Activated CD8-positive, alpha-beta memory T cell treated with anti-CD3 and anti-CD28 coated beads for 4 hours (primary cell): ENCODE results near the gene KRTAP10-9.
"Not testable (repeated sequence)": the region's sequence is repeated elsewhere in the genome, so short reads cannot be mapped to it uniquely, and the experiment has no call there.

ENCODE experiments used
- DNase-seq, 2 donors: peaks; one replicate each; pipeline ENCODE4 v3.0.0-alpha.2; 2020; ENCODE audit warnings: low read depth in 2 of 2

KRTAP10-9 gene, protein sequence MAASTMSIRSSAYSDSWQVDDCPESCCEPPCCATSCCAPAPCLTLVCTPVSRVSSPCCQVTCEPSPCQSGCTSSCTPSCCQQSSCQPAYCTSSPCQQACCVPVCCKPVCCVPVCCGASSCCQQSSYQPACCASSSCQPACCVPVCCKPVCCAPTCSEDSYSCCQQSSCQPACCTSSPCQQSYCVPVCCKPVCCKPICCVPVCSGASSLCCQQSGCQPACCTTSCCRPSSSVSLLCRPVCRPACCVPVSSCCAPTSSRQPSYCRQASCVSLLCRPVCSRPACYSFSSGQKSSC

DNA sequence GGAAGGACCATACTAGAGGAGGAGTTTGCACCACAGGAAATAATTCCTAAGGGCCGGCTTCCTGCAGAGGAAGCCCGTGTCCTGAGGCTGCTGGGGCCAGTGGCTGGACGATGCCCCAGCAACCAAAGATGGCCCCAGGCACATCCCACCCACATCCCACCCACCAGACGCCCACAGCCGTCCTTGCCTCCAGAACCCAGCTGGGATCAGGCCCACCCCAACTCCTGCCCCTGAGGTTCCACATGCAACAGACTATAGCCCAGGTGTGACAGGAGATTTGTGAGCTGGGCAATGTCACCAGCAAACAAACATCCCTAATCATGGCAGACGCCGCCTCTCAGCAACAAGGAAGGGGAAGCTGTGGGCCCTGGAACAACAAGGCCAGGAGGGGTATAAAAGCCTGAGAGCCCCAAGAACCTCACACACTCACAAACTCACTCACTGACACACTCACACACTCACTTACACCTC is at the start of gene KRTAP10-9:
Gene KRTAP10-9 (plus strand): TSS at position 421 of the 471 bp plus-strand sequence. CDS start 79 bp downstream, outside the sequence.
- no peak for DNase-seq

DNA sequence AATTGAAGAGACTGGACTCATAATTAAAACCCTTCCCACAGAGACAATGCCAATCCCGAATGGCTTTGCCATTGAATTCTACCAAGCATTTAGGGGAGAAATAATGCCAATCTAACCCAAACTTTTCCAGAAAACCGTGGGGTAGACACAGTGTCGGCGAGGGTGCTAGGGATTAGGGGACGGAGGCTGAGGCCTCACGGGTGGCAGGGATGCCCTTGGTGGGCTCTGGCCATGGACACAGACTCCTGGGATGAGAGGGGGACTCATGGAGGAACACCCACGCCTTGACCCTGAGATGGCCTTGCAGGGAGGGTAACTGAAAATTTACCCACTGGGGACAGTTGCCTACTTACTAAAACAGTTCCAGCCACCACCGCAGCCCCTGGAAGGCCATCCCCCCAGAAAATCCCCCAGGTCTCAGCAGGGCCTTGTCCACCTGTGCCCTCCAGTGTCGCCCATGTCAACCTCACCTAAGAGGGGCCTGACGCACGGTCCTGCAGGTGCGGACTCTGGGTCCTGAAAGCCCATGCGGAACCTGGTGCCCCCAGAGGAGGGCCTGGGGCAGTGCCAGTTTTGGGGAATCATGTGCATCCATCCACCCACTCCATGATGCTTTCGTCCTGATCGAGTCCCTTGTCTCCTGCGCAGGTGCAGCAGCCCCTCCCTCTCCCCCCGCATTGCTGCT is 48.4 kb upstream of the KRTAP10-9 start:
- DNase-seq: no peak

DNA sequence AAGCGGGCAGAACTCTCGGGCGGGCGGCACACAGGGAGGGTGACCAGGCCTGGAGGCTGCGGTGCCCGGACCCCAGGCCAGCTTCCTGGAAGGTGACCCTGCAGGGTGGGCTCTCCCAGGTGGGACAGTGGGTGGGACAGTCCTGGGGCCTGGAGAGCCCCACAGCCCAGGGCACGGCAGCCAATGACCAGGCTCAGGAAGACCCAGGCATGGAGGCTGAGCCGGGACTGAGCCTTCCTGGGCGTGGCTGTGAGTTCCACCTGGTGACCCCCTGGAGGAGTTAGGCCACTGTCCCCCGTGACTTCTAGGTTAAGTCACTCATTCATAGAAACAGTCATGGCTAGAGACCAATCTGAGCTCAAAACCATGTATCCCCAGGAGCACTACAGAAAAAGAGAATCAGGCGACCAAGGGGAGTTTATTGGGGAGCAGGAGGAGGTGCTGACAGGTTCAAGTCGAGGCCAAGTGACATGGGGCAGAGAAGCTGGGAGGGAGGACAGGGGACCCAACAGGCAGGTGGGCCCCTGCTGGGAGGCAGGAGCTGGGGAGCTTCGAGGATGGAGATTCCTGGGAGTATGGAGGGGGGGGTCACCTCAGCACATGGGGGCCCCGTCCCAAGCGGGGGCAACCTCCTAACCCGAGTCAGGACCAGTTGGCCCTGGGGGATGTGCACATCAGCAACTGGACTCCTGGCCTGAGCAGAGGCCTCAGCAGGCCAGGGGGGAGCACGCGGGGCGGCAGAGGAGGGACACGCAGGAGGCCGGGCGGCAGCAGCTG is 47.6 kb upstream of the KRTAP10-9 start:
- no peak for DNase-seq

DNA sequence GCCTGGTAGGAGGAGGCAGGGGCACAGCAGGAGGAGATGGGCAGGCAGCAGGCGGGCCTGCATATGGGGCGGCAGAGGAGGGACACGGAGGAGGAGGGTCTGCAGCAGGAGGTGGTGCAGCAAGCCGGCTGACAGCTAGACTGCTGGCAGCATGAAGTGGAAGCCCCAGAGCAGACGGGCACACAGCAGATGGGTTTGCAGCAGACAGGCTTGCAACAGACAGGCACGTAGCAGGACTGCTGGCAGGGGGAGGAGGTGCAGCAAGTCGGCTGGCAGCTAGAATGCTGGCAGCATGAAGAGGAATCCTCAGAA is 47.1 kb upstream of the KRTAP10-9 start:
- DNase-seq: no peak

DNA sequence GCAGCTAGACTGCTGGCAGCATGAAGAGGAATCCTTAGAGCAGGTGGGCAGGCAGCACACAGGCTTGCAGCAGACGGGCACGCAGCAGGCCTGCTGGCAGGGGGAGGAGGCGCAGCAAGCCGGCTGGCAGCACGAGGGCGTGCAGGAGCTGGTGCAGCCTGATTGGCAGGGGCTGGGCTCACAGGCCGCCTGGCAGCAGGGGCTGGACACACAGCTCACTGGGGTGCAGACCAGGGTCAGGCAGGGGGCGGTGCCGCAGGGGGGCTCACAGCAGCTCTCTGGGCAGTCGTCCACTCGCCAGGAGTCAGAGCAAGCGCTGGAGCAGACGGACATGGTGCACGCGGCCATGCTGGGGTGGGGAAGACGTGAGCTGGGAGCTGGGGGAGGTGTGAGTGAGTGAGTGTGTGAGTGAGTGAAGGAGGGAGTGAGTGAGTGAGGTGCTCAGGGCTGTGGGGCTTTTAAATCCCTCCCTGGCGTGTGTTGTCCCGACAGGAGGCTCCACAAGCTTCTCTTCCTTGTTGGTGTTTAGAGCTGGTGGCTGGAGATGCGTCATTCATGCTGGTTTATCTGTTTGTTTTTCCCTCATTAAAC is 46.6 kb upstream of the KRTAP10-9 start, which contains the start of gene KRTAP10-5:
Gene KRTAP10-5 (minus strand): TSS at position 374 of the 591 bp plus-strand sequence. CDS start 26 bp downstream, at position 348.
- DNase-seq: not testable (repeated sequence)

DNA sequence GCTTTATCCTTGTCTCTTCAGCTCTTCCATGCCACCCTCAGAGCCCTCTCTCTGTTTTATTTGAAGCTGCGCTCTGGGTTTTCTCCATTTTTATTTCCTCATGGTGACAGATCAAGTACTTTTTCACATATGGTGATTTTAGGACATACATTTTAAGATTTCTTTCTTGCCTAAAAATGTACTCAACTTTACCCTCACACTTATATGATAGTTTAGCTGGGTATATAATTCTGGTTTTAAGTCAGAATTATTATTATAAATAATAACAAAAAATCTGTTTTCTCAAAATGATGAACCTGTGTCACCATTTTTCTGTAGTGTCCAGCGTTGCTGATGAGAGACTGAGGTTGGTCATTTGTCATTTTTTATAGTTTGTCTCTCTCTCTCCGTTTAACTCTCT is 45.7 kb upstream of the KRTAP10-9 start:
- no peak for DNase-seq

DNA sequence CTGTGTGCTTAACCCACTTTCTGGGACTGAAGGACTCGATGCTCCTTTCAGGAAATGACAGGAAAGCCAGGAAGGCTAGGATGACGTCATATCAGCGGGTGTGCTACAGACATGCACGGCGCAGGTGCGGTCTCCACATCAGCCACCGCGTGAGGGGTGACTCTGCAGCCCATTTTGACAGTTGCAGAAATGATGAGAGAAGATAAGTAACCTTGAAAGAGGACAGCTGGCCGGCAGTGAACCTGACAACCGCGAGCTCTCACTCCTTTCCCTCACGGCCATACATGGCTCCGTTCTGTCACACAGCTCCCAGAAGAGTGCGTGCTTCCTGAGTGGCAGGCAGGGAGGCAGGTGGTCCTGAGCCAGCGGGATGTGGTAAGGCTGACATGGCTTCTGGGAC is 44.8 kb upstream of the KRTAP10-9 start:
- no peak for DNase-seq

DNA sequence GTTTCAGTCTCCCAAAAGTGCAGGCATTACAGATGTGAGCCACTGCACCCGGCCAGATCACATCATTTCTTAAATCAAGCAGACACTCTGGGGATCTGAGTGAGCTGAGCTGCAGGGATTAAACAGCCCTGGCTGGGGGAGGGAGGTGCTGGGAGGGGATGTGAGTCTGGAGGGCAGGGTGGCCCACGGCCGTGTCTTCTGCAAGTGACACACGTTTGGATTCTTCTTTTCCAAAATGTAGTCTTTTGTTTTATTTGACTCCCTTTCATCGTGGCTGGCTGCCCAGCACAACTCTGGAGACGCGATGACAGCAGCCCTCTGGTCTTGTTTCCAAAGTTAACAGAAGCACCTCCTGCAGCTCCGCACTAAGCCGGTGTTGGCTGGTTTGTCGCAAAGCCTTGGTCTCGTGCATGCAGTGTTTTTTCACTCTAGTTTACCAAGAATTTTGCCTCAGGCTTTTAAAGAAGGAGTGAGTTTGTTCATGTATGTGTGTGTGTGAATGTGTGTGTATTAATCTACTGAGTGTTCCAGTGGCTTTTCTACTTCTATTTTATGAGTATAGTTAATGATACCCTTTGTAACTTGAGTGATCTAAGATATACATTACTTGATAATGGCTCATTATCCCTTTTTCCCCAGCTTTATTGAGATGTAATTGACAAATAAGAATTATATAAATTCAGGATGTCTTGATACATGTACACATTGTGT is 43.6 kb upstream of the KRTAP10-9 start:
- no peak for DNase-seq

DNA sequence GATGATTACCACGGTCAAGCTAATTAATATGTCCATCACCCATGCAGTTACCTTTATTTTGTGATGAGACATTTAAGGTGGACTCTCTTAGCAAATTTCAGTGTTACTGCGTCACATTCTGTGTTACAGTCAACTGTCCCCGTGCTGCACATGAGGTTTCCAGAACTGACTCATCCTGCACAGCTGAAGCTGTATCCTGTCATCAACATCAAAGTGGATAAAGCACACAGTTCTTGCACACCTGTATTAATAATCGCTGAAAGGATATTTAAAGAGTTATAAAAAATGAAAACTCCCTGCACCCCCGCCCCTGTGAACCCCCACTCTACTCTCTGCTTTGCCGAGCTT is 43.1 kb upstream of the KRTAP10-9 start:
- no peak for DNase-seq

DNA sequence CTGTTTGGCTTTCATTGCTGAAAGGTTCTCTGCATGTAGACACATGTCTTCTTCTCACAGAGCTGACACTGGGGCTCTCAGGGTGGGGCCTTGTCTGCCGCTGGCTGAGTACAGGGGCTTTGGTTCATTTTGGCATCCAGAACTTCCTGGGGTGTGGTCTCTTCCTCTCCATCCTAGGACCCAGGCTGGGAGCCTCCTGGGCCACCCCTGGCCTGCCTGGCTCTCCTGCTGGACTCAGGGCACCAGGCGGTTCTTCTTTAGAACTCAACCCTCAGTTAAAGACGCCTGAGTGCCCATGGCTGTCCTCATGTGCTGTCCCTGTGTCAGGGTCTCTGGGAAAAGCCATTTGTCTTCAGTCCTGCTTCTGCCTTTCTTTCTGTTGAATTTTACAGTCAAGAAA is 41.0 kb upstream of the KRTAP10-9 start:
- DNase-seq: no peak

DNA sequence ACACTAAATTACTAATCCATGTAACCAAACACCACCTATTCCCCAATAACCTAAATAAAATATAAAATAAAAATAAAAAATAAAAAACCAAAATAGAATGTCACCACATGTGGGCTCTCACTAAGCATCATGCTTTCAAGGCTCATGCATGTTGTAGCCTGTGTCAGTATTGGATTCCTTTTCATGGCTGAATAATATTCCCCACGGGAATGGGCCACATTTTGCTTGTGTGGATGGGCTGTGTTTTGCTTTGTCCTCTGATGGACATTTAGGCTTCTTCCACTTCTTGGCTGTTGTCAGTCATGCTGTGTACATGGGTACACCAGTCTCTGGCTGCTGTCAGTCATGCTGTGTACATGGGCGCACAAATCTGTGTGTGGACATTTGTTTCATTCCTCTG is 37.8 kb upstream of the KRTAP10-9 start:
- DNase-seq: no peak

DNA sequence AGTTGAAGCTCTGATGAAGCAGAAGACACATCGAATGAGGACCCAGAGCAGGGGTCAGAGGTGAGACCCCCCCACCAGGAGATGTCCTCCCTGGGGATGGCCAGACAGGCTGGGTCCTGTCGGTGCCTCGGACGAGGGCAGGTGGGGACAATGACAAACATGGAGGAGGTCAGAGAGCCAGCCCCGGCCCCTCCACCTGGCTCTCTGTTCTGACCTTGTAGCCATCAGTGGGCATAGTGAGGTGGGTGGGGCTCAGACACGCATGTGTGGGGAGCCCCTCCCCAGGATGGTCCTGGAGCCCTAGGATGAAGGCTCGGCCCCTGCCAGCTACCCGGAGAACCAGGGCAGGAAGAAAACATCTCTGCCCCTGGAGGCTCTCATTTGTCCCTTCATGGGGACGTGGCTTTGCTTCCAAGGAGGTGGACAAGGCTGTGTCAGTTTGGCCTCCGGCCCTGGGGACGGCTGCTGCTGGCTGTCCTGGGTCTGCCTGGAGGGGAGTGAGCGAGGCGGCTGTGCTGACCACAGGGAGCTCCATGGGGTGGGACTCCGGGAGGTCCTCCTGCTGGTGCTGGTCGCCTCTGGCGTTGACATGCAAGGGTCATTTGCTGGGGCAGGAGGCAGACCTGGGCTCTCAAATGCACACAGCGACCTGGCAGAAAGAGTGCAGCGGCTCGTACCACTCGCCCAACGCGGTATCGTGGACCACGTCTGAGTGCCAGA is 37.1 kb upstream of the KRTAP10-9 start:
- no peak for DNase-seq

DNA sequence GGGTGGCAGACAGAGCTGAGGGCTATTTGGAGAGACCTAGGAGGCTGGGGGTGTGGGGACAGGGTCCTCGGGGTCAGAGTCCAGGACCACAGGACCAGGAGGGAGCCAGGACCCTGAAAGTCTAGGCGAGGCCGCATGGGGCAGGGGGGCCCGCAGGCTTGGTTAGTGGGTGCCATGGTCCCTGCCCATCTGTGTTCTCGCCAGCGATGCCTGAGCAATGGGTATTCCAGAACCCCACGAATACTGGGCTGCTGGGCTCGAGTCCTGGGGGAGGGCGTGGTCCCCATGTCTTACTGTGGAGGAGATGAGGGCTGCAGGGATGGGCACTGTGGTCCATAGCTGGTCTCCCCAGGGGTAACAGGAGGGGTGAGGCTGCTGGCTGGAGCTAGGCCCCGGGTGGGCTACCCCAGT is 36.6 kb upstream of the KRTAP10-9 start:
- DNase-seq: no peak

DNA sequence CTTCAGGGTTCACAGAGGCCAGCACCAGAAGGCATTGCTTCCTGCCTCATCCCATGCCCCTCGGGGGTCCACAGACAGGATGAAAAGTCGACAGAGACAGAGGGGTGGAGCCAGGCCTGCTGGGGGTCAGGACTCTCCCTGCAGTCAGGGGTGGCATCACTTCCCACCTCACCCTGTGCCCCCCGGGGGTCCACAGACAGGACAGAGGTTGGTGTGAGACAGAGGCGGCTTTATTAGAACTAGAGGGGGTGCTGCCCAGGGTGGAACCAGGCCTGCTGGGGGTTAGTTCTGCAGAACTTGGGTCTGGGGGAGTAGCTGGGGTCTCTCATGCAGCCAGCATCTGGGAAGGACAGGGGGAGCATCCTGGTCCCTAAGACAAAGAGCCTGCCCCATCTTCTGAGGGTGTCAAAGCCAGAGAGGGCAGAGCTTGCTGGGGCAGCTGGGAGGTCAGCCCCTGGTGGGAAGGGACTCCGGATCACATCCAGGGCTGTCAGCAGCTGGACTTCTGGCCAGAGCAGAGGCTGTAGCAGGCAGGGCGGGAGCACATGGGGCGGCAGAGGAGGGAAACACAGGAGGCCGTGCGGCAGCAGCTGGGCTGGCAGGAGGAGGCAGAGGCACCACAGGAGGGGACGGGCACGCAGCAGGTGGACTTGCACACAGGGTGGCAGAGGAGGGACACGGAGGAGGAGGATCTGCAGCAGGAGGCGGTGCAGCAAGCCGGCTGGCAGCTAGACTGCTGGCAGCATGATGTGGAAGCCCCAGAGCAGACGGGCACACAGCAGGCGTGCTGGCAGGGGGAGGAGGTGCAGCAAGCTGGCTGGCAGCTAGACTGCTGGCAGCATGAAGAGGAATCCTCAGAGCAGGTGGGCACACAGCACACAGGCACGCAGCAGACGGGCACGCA is 35.7 kb upstream of the KRTAP10-9 start:
- not testable (repeated sequence) for DNase-seq

DNA sequence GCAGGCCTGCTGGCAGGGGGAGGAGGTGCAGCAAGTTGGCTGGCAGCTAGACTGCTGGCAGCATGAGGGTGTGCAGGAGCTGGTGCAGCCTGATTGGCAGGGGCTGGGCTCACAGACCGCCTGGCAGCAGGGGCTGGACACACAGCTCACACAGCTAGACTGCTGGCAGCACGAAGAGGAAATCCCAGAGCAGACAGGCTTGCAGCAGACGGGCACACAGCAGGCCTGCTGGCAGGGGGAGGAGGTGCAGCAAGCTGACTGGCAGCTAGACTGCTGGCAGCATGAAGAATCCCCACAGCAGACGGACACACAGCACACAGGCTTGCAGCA is 35.1 kb upstream of the KRTAP10-9 start:
- DNase-seq: not testable (repeated sequence)

DNA sequence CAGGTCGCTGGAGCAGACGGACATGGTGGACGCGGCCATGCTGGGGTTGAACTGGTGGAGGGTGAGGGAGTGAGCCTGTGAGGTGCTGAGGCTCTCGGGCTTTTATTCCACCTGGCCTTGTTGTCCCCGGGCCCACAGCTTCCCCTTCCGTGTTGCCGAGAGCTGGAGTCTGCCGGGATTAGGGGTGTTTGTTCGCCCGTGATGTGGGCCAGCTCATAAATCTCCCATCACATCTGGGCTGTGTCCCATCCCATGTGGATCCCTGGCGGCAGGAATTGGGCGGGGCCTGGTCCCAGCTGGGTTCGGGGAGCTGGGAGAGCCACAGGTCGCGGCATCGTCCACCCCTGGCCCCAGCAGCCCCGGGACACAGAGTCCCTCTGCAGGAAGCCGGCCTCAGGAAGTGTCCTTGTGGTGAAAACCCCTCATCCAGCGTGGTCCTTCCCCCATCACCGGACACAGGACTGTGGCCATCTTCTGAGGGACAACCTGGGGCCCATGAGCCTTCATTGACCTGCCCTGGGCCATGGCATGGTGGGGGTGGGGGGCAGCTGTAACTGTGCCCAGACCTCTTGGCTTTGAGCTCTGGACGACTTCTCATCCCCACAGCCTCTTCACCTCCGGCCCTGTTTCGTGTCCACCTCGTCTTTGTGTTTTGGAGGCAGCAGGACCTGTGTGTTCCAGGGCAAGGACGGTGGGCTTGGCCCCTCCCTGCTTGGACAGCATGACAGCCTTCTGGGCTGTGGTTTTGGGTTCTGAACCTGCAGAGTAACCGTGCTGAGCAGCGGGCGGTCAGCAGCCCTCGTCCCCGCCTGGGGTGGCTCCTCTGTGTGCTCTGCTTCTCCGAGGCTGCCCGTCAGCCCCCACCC is 34.2 kb upstream of the KRTAP10-9 start, which contains the start of gene KRTAP10-6:
Gene KRTAP10-6 (minus strand): TSS at position 60 of the 866 bp plus-strand sequence. CDS start 21 bp downstream, at position 39.
- DNase-seq: no peak

DNA sequence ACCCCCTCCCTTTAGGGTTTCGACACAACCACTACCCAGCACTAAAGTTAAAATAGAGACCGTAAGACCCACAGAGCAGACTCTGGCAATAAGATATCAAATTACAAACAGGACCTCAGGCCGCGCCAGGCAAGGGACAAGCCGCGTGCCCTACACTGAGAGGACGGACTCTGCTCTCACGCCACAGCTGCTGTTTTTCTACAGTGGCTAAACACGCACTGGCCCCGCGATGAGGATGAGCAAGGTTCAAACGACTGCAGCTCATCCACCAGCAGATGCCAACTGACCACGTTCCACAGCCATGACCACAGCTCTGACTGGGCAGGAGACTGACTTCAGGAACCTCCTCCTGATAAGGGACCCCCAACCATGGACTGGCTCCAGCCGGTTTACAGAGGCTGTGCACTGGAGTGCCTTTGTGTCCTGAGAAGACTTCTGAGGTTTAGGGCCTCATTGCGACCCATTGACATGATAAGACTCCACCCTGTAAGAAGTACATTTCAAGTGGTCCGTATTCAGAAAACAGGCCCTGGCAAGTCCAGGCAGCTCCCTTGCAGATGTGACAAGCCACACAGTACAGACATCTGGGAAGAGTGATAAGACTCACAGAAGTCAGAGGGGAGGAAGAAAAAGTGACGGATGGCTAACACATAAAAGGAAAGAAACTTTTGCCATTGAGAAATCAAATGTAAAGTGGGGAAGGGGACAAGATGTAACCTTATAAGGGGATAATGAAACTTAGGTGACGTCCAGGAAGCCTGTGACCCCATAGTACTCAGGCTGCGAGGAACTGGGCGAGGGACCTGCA is 33.1 kb upstream of the KRTAP10-9 start:
- no peak for DNase-seq

DNA sequence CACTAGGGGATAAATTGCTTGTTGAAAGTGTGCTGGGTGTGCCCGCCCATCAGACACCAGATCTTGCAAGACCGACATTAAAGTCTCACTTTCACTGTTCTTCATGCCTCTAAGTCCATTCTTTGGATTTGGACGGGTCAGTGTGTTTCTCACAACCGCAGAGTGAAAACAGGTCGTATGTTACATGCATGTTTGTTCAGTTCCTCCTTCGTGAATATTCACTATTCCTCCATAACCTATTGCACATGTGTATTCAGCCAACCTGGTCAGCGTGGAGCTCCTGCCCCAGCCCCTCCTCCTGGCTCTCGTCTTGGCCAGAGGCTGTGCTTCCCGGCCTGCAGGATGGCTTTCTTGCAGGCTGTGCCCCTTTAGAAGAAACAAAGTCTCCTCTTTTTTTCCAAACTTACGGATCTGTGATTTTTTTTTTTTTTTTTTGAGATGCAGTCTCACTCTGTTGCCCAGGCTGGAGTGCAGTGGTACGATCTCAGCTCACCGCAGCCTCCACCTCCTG is 32.4 kb upstream of the KRTAP10-9 start:
- no peak for DNase-seq
